HG03097 (cell line): ENCODE results near the gene FAM76A.
"Not testable (repeated sequence)": the region's sequence is repeated elsewhere in the genome, so short reads cannot be mapped to it uniquely, and the experiment has no call there.

Experiments
- ATAC-seq: cut with Tn5 transposase; IDR thresholded peaks from one replicate; pipeline ENCODE4 v1.9.1; 2021; ENCODE audit not compliant: unreplicated experiment, low FRiP score

FAM76A gene

DNA sequence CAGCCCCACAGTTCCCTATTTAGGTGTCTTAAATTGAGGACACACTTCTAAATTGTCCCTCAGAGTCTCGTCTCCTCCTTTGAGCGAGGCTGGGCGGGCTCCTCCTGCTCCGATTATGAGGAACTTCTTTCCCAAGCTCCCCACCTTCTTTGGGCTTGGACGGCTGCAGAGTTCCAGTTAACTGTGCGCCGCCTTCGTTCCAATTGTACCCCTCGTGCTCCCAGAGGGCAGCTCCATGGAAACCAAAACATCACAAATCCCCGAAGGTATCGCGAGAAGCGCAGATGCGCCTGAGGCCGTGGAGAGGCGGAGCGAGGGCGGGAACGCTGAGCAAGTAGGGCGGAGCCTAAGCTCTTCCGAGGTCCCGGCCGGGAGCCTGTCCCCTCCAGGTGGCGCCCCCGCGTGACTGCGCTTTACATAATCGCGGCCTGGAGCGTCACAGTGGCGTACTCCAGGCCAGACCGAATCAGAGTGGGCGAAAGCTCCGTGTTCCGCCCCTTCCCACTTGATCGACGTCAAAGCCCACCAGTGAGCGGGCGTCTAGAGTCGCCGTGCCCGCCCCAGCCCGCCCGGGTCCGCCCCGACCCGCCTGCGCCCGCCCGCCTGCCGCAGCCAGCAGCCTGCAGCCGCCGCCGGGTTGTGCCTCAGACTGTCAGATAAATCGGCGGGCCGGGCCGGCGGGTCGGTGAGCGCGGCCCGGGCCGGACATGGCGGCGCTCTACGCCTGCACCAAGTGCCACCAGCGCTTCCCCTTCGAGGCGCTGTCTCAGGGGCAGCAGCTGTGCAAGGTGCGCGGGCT is at the start of gene FAM76A:
FAM76A (plus strand) TSS at position 588 of the 799 bp plus-strand sequence; CDS start at position 708, 120 bp downstream.
- ATAC-seq = peak; percentile 93

DNA sequence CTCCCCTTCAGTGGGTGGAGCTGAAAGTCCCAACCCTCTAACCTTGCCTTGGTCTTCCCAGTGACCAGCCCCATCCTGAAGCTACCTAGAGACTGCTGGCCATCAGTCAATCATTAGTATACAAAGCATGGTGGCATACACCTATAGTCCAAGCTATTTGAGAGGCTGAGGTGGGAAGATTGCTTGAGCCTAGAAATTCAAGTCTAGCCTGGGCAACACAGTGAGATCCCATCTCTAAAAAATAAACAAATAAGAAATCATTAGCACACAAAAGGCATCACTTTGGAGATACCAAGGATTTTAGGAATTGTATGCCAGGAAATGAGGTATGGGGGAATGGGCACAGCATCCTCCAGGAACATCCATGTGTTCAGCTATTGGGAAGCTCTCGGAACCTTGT is 49.4 kb upstream of the FAM76A start:
- ATAC-seq = no peak

DNA sequence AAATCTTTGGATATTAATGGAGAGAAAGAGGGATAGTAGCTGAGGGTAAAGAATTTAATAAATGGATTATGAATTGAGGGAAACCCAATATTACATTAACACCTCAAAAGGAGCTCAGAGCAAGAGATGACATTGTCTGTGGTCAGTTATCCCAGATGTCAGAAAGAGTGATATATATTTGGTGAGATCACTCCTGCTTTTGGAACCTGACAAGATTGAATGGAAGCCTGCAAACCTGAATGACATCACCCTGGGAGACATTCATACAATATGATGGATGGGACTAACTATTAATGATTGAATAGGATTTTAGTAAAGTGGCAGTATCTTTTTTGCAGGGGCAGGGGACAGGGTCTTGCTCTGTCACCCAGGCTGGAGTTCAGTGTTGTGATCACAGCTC is 47.0 kb upstream of the FAM76A start:
- ATAC-seq = no peak

DNA sequence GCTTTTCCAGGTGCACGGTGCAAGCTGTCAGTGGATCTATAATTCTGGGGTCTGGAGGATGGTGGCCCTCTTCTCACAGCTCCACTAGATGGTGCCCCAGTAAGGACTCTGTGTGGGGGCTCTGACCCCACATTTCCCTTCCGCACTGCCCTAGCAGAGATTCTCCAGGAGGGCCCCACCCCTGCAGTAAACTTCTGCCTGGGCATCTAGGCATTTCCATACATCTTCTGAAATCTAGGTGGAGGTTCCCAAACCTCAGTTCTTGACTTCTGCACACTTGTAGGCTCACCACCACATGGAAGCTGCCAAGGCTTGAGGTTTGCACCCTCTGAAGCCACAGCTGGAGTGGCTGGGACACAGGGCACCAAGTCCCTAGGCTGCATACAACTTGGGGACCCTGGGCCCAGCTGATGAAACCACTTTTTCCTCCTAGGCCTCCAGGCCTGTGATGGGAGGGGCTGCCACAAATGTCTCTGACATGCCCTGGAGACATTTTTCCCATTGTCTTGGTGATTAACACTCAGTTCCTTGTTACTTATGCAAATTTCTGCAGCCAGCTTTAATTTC is 45.5 kb upstream of the FAM76A start:
- ATAC-seq = not testable (repeated sequence)

DNA sequence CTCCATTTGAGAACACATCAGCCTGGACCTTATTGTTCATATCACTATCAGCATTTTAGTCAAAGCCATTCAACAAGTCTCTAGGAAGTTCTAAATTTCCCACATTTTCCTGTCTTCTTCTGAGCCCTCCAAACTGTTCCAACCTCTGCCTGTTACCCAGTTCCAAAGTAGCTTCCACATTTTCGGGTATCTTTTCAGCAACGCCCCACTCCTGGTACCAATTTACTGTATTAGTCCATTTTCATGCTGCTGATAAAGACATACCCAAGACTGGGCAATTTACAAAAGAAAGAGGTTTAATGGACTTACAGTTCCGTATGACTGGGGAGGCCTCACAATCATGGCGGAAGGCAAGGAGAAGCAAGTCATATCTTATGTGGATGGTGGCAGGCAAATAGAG is 44.2 kb upstream of the FAM76A start:
- not testable (repeated sequence) for ATAC-seq

DNA sequence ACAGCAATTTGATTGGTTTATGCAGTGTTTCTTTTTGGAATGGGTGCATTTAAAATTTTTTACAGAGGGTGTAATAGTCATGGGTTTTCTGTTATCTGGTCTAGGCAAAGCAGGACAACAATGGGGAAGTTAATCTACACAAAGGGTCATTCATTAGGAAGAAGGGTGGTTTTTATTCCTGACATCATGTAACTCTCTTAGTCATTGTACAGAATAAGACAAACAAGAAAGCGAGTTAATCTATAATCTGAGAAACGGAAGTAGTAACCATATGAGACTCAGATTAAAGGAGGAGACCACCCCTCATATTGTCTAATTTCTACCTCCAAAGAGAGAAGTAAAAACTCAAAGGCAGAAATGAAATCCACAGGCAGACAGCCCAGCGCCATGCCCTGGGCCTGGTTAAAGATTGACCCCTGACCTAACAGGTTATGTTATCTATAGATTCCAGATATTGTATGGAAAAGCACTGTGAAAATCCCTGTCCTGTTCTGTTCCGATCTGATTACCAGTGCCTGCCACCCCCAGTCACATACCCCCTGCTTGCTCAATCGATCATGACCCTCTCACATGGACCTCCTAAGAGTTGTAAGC is 43.3 kb upstream of the FAM76A start:
- no peak for ATAC-seq

DNA sequence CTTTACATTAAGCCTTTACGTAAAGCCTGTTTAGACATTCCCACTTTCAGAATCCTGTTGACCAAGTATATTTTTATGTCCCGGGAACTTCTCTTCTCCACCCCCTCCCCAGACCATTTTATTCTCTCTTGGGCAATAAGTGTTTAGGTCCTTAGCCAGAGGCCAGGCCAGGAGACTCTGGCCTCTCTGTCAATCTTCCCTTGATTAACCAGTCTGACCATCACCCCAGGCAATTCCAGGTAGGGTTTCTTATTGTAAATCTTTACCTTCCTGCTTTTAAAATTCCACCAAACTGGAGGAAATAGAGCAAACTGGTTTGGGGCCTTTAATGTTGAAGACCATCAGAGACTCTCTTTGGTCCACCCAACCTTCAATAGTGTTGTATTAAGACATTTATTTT is 41.6 kb upstream of the FAM76A start:
- no peak for ATAC-seq

DNA sequence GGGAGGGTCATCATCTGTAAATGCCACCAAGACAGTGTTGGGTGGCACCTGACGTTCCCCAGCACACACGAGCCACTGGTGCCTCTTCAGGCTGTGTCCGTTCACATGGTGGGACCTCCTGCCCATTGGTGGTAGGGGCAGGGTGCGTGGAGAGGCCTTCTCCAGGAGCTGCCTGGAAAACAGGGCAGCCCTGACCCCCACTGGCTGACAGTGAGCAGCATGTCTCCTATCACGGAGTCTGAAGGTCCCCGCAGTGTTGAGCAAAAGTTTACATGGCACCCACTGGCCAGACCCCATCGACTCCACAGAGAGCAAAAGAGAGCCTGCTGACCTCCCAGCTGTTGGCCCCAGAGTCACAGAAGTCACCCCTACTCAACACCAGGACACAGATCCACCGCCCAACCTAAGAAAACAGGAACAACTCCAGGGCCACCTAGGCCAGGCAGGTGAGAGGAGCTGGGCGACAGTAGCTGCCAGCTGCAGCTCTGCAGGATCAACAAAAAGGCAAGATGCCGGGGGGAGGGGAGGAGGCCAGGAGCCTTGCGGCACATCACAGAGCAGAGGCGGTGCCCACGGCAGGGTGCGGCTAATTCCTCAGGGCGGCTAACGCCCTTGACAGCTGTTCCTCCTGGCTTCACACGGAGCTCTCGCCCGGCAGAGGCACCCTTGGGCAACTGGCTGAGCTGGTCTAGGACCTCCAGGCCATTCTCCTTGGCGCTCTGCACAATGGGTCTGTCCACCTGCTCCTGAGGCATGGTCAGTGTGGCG is 39.4 kb upstream of the FAM76A start:
- ATAC-seq = no peak

DNA sequence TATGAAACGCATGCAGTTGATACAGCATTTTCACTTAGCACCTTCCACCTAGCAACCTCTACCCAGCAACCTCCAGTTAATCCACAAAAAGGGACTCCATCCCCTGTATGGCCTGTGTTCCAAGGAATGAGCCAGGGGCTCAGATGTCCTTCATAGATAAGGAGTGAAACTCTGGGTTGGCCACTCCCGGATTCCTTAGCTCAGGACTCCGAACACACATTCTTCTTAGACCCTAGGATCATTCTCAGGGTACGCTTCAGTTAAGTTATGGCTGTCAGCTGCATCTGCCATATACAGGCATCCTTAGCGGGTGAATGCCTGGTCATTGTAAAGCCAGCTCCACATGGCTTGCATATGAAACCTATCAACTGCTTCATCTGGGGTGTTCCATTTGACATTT is 37.9 kb upstream of the FAM76A start:
- no peak for ATAC-seq

DNA sequence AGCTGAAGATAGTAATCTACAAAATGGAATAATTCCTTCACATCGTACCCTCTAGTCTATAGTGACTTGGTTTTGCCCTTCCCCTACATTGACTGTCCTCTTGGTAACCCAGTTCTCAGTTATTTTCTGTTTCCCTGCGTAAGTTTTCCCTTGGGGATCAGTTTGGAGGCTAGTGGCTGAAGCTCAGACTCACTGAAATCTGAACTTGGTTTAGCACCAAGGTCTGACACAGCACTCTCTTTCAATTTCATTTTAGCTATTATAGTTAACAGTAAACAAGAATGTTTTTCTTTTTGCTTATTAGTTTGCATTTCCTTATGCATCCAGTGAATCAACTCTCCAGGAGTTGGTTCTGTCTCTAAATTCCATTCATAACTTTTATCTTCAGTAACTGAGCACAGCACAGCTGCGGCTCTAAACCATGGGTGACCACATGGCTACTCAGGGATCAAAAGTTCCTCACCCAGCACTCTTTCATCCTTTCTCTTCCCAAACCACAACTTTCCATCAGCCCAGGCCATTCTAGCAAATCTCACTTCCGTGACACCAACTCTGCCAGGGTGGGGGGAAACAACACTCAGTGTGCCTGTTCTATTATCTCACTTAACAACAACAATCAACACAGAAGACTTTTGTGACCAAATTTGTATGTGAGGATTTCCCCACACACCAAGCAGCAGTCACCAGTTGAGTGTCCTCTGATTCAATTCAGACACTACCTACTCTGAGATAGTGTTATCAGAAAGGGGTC is 36.2 kb upstream of the FAM76A start:
- ATAC-seq = no peak

DNA sequence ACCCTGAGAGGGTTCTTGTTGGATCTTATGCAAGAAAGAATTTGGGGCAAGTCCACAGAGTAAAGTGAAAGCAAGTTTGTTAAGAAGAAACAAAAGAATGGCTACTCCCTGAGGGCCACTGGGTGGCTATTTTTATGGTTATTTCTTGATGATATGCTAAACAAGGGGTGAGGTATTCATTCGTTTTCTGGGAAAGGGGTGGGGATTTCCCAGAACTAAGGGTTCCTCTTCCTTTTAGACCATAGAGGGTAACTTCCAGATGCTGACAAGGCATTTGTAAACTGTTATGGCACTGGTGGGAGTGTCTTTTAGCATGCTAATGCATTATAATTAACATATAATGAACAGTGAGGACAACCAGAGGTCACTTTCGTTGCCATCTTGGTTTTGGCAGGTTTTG is 35.6 kb upstream of the FAM76A start:
- no peak for ATAC-seq

DNA sequence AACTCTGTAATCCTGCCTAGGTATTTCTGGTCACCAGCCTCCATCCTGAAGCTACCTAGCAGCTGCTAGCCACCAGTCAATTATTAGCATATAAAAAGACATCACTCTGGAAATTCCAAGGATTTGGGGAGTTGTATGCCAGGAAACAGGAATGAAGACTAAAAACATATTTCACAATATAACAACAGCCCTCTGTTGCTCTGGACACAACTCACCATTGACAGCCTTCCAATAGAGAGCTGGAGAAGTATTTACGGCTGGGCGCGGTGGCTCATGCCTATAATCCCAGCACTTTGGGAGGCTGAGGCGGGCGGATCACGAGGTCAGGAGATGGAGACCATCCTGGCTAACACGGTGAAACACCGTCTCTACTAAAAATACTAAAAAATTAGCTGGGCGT is 28.9 kb upstream of the FAM76A start:
- not testable (repeated sequence) for ATAC-seq

DNA sequence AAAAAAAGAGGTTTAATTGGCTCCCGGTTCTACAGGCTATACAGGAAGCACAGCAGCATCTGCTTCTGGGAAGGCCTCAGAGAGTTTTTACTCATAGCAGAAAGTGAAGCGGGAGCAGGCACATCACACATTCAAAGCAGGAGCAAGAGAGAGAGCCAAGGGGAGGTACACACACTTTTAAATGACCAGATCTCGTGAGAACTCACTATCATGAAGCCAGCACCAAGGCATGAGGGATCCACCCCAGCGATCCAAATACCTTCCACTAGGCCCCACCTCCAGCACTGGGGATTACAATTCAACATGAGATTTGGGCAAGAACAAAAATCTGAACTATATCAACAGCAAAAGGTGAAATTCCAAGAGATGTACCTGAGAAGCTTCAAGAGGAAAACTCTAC is 20.8 kb upstream of the FAM76A start:
- ATAC-seq = no peak

DNA sequence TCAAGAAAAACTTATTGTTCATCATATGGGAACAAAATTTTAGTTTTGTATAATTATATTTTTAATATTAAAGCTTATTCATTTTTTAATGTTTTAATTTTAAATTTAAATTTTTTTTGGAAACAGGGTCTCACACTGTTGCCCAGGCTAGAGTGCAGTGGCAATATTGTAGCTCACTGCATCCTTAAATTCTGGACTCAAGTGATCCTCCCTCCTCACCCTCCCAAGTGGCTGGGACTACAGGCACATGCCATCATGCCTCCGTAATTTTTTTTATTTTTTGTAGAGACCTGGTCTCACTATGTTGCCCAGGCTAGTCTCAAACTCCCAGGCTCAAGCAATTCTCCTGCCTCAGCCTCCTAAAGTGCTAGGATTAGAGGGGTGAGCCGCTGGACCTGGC is 20.2 kb upstream of the FAM76A start:
- no peak for ATAC-seq

DNA sequence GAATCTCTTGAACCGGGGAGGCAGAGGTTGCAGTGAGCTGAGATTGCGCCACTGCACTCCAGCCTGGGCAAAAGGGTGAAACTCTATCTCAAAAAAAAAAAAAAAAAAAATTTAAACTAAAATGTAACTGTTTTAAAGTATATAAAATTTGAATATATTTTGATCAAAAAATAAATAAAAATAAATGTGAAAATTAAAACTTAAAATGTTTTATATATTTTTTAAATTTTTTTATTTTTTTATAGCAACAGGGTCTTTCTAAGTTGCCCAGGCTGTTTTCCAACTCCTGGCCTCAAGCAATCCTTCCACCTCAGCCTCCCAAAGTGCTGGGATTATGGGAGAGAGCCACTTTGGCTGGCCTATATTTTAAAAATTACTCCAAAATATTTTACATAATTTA is 15.2 kb upstream of the FAM76A start:
- no peak for ATAC-seq

DNA sequence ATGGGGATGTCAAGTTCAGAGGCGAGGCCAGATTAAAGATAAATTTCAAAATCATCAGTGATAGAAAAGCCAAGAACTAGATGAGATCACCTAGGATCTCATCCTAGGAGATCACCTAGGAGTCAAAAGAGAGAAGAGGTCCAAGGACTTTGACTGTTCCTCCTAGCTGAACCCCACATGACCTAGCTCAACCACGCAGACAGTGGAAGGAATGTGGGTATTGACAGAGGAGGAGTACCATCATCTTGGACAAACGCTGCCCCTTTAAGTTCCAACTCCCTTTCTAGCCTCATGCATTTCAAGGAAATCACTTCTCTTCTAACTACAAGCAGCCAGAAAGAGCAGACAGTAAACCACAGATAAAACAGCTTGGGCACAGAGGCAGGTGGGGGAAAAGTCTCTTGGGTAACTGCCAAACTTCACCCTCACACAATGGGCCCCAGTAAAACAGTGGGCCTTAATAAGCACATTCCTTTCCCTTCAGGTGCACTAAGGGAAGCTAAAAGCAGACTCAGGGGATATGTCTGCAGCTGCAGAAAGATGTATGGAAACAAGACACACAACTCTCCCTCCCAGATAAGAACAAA is 12.5 kb upstream of the FAM76A start:
- ATAC-seq = no peak

DNA sequence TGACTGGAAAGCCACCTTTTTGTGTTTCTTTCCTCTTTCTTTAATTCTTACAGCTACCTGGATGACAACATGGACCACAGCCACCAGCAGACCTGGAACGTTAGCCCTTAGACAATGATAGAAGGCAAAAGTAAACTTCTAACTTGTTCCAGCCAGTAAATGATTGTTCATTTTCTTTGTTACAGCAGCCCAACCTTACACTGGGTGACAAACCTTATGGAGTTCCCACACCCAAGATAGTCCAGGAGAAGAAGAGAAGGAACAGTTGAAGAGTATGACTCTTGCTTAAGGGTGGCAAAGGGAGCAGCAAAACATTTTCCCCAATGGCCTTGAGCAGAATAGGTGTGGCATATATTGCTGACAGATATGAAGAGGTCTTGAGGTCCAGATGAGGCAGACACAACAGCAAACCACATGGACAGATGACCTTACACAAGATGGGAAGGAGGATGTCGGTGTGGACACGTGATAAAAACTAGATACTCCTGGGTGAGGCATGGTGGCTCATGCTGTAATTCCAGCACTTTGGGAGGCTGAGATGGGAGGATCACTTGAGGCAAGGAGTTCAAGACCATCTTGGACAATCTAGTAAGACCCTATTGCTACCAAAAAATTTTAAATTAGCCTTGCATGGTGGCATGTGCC is 11.8 kb upstream of the FAM76A start:
- ATAC-seq = no peak

DNA sequence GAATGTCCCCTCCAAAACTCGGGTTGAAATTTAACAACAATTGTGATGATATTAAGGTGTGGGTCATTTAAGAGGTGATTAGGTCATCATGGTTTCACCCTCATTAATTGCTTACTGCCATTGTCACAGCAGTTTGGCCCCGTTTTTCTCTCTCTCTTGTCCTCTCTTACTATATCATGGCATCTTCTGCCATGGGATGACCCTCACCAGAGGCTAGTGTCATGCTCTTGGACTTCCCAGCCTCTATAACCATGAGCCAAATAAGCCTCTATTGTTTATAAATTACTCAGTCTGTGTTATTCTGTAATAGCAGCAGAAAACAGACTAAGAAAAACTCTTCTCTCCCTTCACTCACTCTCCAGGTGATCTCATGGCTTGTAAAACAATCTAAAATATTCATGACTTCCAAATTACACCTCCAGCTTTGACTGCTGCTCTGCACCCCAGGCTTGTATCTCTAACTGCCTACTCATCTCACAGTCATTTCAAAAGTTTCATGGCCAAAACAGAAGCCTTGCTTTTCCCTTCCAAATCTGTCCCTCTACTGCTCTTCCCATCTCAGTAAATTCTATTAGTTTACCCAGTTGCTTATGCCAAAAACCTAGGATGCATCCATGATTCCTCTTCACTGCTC is 9.4 kb upstream of the FAM76A start:
- ATAC-seq = no peak
